ENCODE data around the gene PSMA3.

The PSMA3 gene

GRCh38 chr14:58244556-58245387 lies at the start of gene PSMA3:
Gene PSMA3, plus strand, starts transcription at chr14:58244843. Its CDS starts 78 bp downstream, at chr14:58244921.
- peak within 1 kb of the TSS; percentile 97 for H3K27ac Mint-ChIP-seq
- H3K36me3 Mint-ChIP-seq (ENCODE audit: low read depth) = peaks cover 22% of the 10 kb centered on the region
- no peaks in the 10 kb centered on the region for H3K9me3 Mint-ChIP-seq
- H3K27me3 Mint-ChIP-seq = no peaks in the 10 kb centered on the region
- peaks cover 53% of the 10 kb centered on the region for H3K4me1 Mint-ChIP-seq (ENCODE audit: low read depth)
- H3K4me3 Mint-ChIP-seq = peak within 1 kb of the TSS; percentile 93

- Mint-ChIP-seq H3K4me1 (ENCODE audit: low read depth) (peaks cover 23% of the 10 kb centered on the region), H3K36me3 (ENCODE audit: low read depth) (peaks cover under 1% of the 10 kb centered on the region), H3K9me3 (no peaks in the 10 kb centered on the region), H3K4me3 (no peak overlapping the region), H3K27me3 (no peaks in the 10 kb centered on the region), H3K27ac (no peak overlapping the region)
These were observed 48.4 kb upstream of the PSMA3 start for GRCh38 chr14:58196198-58196597.

GRCh38 chr14:58198086-58198485 lies 46.6 kb upstream of the PSMA3 start:
- Mint-ChIP-seq H3K4me1 (ENCODE audit: low read depth) (peaks cover 32% of the 10 kb centered on the region), H3K4me3 (no peak overlapping the region), H3K36me3 (ENCODE audit: low read depth) (peaks cover 4% of the 10 kb centered on the region), H3K9me3 (no peaks in the 10 kb centered on the region), H3K27me3 (no peaks in the 10 kb centered on the region), H3K27ac (no peak overlapping the region)

- H3K9me3 Mint-ChIP-seq = no peaks in the 10 kb centered on the region
These were observed 44.7 kb upstream of the PSMA3 start, which contains the start of gene ACTR10 for GRCh38 chr14:58199726-58200479. Gene ACTR10, plus strand, starts transcription at chr14:58200149. Its CDS starts 69 bp downstream, at chr14:58200218.

GRCh38 chr14:58200480-58200841 lies 44.2 kb upstream of the PSMA3 start:
- Mint-ChIP-seq H3K9me3 (no peaks in the 10 kb centered on the region), H3K27ac (peak overlapping the region; percentile 88), H3K27me3 (no peaks in the 10 kb centered on the region), H3K4me3 (peak overlapping the region; percentile 92), H3K4me1 (ENCODE audit: low read depth) (peaks cover 32% of the 10 kb centered on the region), H3K36me3 (ENCODE audit: low read depth) (peaks cover 18% of the 10 kb centered on the region)

More at GRCh38 chr14:58199726-58200479, 44.7 kb upstream of the PSMA3 start, which contains the start of gene ACTR10:
- Mint-ChIP-seq H3K27ac (peak within 1 kb of the TSS; percentile 88), H3K27me3 (no peaks in the 10 kb centered on the region), H3K36me3 (ENCODE audit: low read depth) (peaks cover 18% of the 10 kb centered on the region), H3K4me1 (ENCODE audit: low read depth) (peaks cover 32% of the 10 kb centered on the region), H3K4me3 (peak within 1 kb of the TSS; percentile 94)

GRCh38 chr14:58200846-58201245 lies 43.8 kb upstream of the PSMA3 start:
- Mint-ChIP-seq H3K36me3 (ENCODE audit: low read depth) (peaks cover 18% of the 10 kb centered on the region), H3K4me3 (peak overlapping the region; percentile 92), H3K9me3 (no peaks in the 10 kb centered on the region), H3K27ac (peak overlapping the region; percentile 88), H3K4me1 (ENCODE audit: low read depth) (peaks cover 32% of the 10 kb centered on the region), H3K27me3 (no peaks in the 10 kb centered on the region)

GRCh38 chr14:58213176-58213575 lies 31.5 kb upstream of the PSMA3 start:
- H3K9me3 Mint-ChIP-seq = peaks cover 3% of the 10 kb centered on the region
- H3K36me3 Mint-ChIP-seq (ENCODE audit: low read depth) = peaks cover 47% of the 10 kb centered on the region
- no peak overlapping the region for H3K27ac Mint-ChIP-seq
- no peak overlapping the region for H3K4me3 Mint-ChIP-seq
- H3K4me1 Mint-ChIP-seq (ENCODE audit: low read depth) = peaks cover 6% of the 10 kb centered on the region
- H3K27me3 Mint-ChIP-seq = no peaks in the 10 kb centered on the region

GRCh38 chr14:58215191-58215914 lies 29.3 kb upstream of the PSMA3 start:
- Mint-ChIP-seq H3K27ac (peak overlapping the region; percentile 56), H3K27me3 (no peaks in the 10 kb centered on the region), H3K4me1 (ENCODE audit: low read depth) (peaks cover 6% of the 10 kb centered on the region), H3K4me3 (no peak overlapping the region), H3K36me3 (ENCODE audit: low read depth) (peaks cover 39% of the 10 kb centered on the region), H3K9me3 (peaks cover 3% of the 10 kb centered on the region)

GRCh38 chr14:58216544-58216943 lies 28.1 kb upstream of the PSMA3 start:
- H3K9me3 Mint-ChIP-seq = peaks cover 3% of the 10 kb centered on the region
- H3K4me1 Mint-ChIP-seq (ENCODE audit: low read depth) = peaks cover 6% of the 10 kb centered on the region
- peaks cover 36% of the 10 kb centered on the region for H3K36me3 Mint-ChIP-seq (ENCODE audit: low read depth)
- no peak overlapping the region for H3K4me3 Mint-ChIP-seq
- no peaks in the 10 kb centered on the region for H3K27me3 Mint-ChIP-seq
- no peak overlapping the region for H3K27ac Mint-ChIP-seq

GRCh38 chr14:58227096-58227819 lies 17.4 kb upstream of the PSMA3 start:
- Mint-ChIP-seq H3K27me3 (no peaks in the 10 kb centered on the region), H3K9me3 (no peaks in the 10 kb centered on the region), H3K4me1 (ENCODE audit: low read depth) (no peaks in the 10 kb centered on the region), H3K36me3 (ENCODE audit: low read depth) (peaks cover 26% of the 10 kb centered on the region), H3K4me3 (no peak overlapping the region), H3K27ac (no peak overlapping the region)

GRCh38 chr14:58238252-58239243 lies 6.1 kb upstream of the PSMA3 start:
- H3K27ac Mint-ChIP-seq = no peak overlapping the region
- H3K36me3 Mint-ChIP-seq (ENCODE audit: low read depth) = peaks cover under 1% of the 10 kb centered on the region

GRCh38 chr14:58239244-58240195 lies 5.1 kb upstream of the PSMA3 start:
- H3K9me3 Mint-ChIP-seq = no peaks in the 10 kb centered on the region
- no peaks in the 10 kb centered on the region for H3K36me3 Mint-ChIP-seq (ENCODE audit: low read depth)
- peaks cover 20% of the 10 kb centered on the region for H3K4me1 Mint-ChIP-seq (ENCODE audit: low read depth)
- no peaks in the 10 kb centered on the region for H3K27me3 Mint-ChIP-seq
- no peak overlapping the region for H3K4me3 Mint-ChIP-seq
- H3K27ac Mint-ChIP-seq = no peak overlapping the region

More at GRCh38 chr14:58238252-58239243, 6.1 kb upstream of the PSMA3 start:
- Mint-ChIP-seq H3K4me3 (no peak overlapping the region), H3K27me3 (no peaks in the 10 kb centered on the region), H3K9me3 (no peaks in the 10 kb centered on the region), H3K4me1 (ENCODE audit: low read depth) (peaks cover 16% of the 10 kb centered on the region)

Measured in stimulated activated naive CD8-positive, alpha-beta T cell treated with anti-CD3 and anti-CD28 coated beads, Interleukin-15, Interleukin-2, amounts not matched to agents 100 ng/mL and 50 ng/mL, for 24 hours (primary cell).